Right atrium auricular region (tissue), 2 donors: Measurements from ENCODE around the gene WDR64. TPM values are rescaled to one million over a fixed set of nuclear protein-coding genes. Genes with fewer than 3 reads are reported as not detected.

Experiments
- DNase-seq: peaks from one replicate; pipeline ENCODE4 v3.0.0-alpha.2; 2019; ENCODE audit warnings: low spot score
- H3K27ac ChIP-seq, 2 donors: fragments of 200-600 bp; sonication (generic); 1 replicate in 1 of 2; 2 replicates in 1 of 2; pipeline ENCODE4 v1.5.1; 2016 to 2019
- H3K27me3 ChIP-seq, 2 donors: fragments of 200-600 bp; sonication (generic); one replicate each; pipeline versions ENCODE4 v1.5.1 to v1.6.0; 2017 to 2019
- H3K36me3 ChIP-seq: fragments of 200-600 bp; sonication (generic); one replicate; pipeline ENCODE4 v1.5.1; 2016
- H3K4me1 ChIP-seq, 2 donors: fragments of 200-600 bp; sonication (generic); one replicate each; pipeline versions ENCODE4 v1.5.1 to v1.6.0; 2017 to 2019
- H3K4me3 ChIP-seq, 2 donors: fragments of 200-600 bp; sonication (generic); 1 replicate in 1 of 2; 2 replicates in 1 of 2; pipeline ENCODE4 v1.5.1; 2017 to 2019; ENCODE audit warnings: mild to moderate bottlenecking in 1 of 2, moderate library complexity in 1 of 2
- H3K9me3 ChIP-seq, 2 donors: fragments of 200-600 bp; sonication (generic); one replicate each; pipeline ENCODE4 v1.5.1; 2019
- CTCF ChIP-seq, 2 donors: fragments of 200-600 bp; sonication (generic); IDR thresholded peaks; one replicate each; pipeline ENCODE4 v1.5.1; 2019; ENCODE audit warnings: antibody characterized with exemption in 2 of 2
- total RNA-seq, 2 donors: library from RNA; depleted of rRNA; stranded (reverse); fragments of >200 nt; gene quantifications; one replicate each; pipeline ENCODE4 v1.1.0, GENCODE V29; 2016

Gene WDR64
- total RNA-seq, 2 donors from 2014 or later = not detected

- H3K36me3 ChIP-seq = no peaks in the 10 kb centered on the region
- no peak for DNase-seq
- H3K4me1 ChIP-seq = peaks cover 0 to 5% of the 10 kb centered on the region in 2 donors
- no peak for TF ChIP-seq CTCF (IDR thresholded peaks at IDR 0.05)
- no peak overlapping the region for H3K4me3 ChIP-seq
- H3K9me3 ChIP-seq = no peaks in the 10 kb centered on the region
- no peaks in the 10 kb centered on the region for H3K27me3 ChIP-seq
- H3K27ac ChIP-seq = no peak overlapping the region
Measured at GRCh38 chr1:241608379-241609033, 43.6 kb upstream of the WDR64 start.

- no peaks in the 10 kb centered on the region for H3K9me3 ChIP-seq
- TF ChIP-seq CTCF (IDR thresholded peaks at IDR 0.05) = no peak
- H3K4me3 ChIP-seq = no peak overlapping the region
- H3K27me3 ChIP-seq = no peaks in the 10 kb centered on the region
- no peak for DNase-seq
- no peaks in the 10 kb centered on the region for H3K36me3 ChIP-seq
- peaks cover 0 to 5% of the 10 kb centered on the region in 2 donors for H3K4me1 ChIP-seq
- H3K27ac ChIP-seq = no peak overlapping the region
Measured at GRCh38 chr1:241610056-241610815, 41.8 kb upstream of the WDR64 start.

GRCh38 chr1:241611063-241611462, 41.0 kb upstream of the WDR64 start:
- DNase-seq = no peak
- Histone ChIP-seq H3K9me3 (no peaks in the 10 kb centered on the region), H3K4me1 (peaks cover 0 to 5% of the 10 kb centered on the region in 2 donors), H3K27me3 (no peaks in the 10 kb centered on the region), H3K36me3 (no peaks in the 10 kb centered on the region), H3K27ac (no peak overlapping the region), H3K4me3 (no peak overlapping the region)
- TF ChIP-seq CTCF (IDR thresholded peaks at IDR 0.05) = peak; percentile 67 to 79

GRCh38 chr1:241611736-241612135, 40.3 kb upstream of the WDR64 start:
- H3K27me3 ChIP-seq = no peaks in the 10 kb centered on the region
- no peak for DNase-seq
- no peak overlapping the region for H3K4me3 ChIP-seq
- peaks cover 0 to 5% of the 10 kb centered on the region in 2 donors for H3K4me1 ChIP-seq
- TF ChIP-seq CTCF (IDR thresholded peaks at IDR 0.05) = no peak
- no peak overlapping the region for H3K27ac ChIP-seq
- no peaks in the 10 kb centered on the region for H3K36me3 ChIP-seq
- no peaks in the 10 kb centered on the region for H3K9me3 ChIP-seq

GRCh38 chr1:241612533-241613477, 39.3 kb upstream of the WDR64 start:
- Histone ChIP-seq H3K27ac (no peak overlapping the region), H3K36me3 (no peaks in the 10 kb centered on the region)
- no peak for TF ChIP-seq CTCF (IDR thresholded peaks at IDR 0.05)

More at GRCh38 chr1:241612533-241613477, 39.3 kb upstream of the WDR64 start:
- peaks cover 0 to 5% of the 10 kb centered on the region in 2 donors for H3K4me1 ChIP-seq
- no peak overlapping the region for H3K4me3 ChIP-seq
- DNase-seq = no peak
- H3K9me3 ChIP-seq = no peaks in the 10 kb centered on the region
- H3K27me3 ChIP-seq = no peaks in the 10 kb centered on the region
